GM18502 (cell line): Measurements from ENCODE around the gene GADD45B.
A peak's percentile ranks its signal among the peaks of the same experiment; 100 is the strongest.
"Not testable (repeated sequence)": the region's sequence is repeated elsewhere in the genome, so short reads cannot be mapped to it uniquely, and the experiment has no call there.

ENCODE experiments used
- ATAC-seq: cut with Tn5 transposase; IDR thresholded peaks from one replicate; pipeline ENCODE4 v1.9.1; 2021; ENCODE audit warnings: mild to moderate bottlenecking; ENCODE audit not compliant: unreplicated experiment, poor library complexity

Gene GADD45B

GRCh38 chr19:2463694-2464093, 12.2 kb upstream of the GADD45B start:
- not testable (repeated sequence) for ATAC-seq

DNA sequence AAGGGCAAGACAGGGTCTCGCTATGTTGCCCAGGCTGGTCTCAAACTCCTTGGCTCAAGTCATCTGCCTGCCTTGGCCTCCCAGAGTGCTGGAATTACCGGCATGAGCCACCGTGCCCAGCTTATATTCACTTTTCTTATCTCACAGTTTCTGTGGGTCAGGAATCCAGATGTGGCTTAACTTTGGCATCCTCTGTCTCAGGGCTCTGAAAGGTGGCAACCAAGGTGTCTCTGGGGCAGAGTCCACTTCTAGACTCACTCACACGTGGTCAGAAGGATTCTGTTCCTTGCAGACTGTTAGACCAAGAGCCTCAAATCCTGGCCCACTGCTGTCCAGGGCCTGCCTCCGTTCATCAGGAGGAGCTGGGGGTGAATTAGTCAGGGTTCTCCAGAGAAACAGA, 11.5 kb upstream of the GADD45B start:
- ATAC-seq: no peak

- no peak for ATAC-seq
Measured at GRCh38 chr19:2468596-2468995, 7.3 kb upstream of the GADD45B start.

GRCh38 chr19:2469102-2469914, 6.6 kb upstream of the GADD45B start:
- no peak for ATAC-seq

DNA sequence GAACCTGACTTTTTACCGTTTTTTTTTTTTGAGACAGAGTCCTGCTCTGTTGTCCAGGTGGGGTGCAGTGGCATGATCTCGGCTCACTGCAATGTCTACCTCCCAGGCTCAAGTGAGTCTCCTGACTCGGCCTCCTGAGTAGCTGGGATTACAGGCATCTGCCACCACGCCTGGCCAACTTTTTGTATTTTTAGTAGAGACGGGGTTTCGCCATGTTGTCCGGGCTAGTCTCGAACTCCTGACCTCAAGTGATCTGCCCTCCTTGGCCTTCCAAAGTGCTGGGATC, 6.1 kb upstream of the GADD45B start:
- not testable (repeated sequence) for ATAC-seq

DNA sequence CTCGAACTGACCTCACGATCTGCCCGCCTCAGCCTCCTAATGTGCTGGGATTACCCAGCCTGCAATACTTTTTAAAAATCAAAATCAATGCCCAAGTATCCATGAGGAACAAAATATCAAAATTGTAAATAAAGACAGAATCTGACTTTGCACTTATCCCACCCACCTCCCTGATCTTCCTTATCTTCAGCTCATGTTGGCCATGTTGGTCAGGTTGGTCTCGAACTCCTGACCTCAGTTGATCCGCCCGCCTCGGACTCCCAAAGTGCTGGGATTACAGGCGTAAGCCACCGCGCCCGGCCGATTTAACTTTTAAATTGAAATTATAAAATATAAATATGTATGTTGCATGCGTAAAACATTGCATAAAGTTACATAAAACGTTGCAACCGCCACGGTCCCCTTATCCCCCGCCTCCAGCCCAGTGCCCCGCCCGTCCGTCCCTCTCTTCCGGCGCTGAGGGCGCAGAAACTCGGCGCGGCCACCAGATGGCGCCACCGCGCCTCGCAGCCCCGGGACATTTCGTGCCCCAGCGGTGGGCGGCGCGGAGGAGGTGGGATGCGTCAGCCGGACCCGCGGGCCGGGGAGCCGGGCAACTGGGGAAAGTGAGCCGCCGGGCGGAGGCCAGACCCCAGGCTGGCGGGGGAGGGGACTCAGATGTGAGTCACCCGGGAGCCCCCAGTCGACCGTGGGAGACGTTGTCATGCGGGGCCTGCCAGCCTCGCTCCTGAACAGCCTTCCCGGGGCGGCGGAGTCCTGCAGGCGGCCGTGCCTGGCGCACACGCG, 1.5 kb upstream of the GADD45B start:
- ATAC-seq: peak; percentile 36

- ATAC-seq: peak; percentile 7
Measured at GRCh38 chr19:2475018-2475701, 767 bp upstream of the GADD45B start.

DNA sequence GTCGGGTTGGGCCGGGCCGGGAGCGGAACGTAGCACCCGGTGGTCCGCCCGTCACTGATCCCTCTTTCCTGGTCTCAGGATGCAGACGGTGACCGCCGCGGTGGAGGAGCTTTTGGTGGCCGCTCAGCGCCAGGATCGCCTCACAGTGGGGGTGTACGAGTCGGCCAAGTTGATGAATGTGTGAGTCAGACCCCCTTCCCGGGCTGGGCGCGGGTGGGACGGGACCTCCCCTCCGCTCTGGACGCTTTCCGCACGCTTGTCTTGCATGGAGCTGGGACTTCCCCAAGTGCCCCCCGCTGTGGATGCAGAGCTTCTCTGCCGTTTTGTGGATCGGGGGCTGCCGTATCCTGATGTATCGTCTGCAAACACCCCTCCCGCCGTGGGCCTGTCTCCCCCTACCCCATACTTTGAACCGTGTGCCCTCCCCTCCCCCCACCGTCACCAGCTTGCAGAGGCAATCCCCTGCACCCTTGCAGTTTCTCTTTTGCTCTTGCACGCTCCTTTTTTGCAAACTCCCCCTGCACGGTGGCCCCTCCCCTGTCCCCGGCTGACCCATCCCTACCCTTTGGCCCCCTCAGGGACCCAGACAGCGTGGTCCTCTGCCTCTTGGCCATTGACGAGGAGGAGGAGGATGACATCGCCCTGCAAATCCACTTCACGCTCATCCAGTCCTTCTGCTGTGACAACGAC, 669 bp downstream of the GADD45B start:
- ATAC-seq: peak; percentile 1

- ATAC-seq: no peak
Measured at GRCh38 chr19:2477141-2477710, 1.3 kb downstream of the GADD45B start.

- no peak for ATAC-seq
Measured at GRCh38 chr19:2477732-2478191, 1.8 kb downstream of the GADD45B start.

DNA sequence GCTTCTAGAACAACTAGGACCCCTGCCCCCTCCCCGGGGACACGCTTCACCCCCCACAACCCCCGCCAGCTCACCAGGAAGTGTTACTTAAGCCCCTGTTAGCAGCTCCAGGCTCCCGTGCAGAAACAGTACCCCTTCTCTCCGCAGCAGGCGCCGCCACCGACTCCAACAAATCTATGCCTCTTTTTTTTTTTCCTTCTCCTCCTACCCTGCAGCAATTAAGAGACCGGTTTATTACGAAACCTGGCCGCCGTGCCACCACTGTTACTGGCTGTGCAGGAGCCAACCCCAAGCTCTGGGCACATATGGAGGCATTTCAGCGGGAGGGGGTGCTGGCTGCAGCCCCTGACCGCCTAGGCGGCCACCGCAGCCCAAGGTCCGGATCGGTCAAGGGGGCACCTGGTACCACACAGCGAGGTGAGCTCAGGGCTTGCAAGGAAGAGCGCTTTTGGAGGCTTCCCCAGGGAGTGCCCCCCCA, 2.4 kb downstream of the GADD45B start:
- no peak for ATAC-seq

- no peak for ATAC-seq
Measured at GRCh38 chr19:2478756-2479555, 3.0 kb downstream of the GADD45B start.

GRCh38 chr19:2479556-2480194, 3.7 kb downstream of the GADD45B start:
- no peak for ATAC-seq

- no peak for ATAC-seq
Measured at GRCh38 chr19:2481466-2481865, 5.5 kb downstream of the GADD45B start.

- ATAC-seq: no peak
Measured at GRCh38 chr19:2482354-2483038, 6.6 kb downstream of the GADD45B start.

DNA sequence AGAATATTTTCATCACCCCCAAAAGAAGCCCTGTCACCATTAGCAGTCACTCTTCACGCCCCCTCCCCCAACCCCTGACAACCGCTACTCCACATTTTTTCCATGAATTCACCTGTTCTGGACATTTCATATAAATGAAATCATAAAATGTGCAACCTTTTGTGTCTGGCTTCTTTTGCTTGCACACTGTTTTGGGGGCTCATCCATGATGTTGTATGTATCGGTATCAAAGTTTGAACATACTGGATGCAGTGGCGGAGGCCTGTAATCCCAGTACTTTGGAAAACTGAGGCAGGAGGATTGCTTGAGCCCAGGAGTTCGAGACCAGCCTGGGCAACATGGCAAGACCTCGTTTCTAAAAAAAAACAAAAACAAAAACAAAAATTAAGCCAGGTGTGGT, 7.2 kb downstream of the GADD45B start:
- ATAC-seq: no peak

DNA sequence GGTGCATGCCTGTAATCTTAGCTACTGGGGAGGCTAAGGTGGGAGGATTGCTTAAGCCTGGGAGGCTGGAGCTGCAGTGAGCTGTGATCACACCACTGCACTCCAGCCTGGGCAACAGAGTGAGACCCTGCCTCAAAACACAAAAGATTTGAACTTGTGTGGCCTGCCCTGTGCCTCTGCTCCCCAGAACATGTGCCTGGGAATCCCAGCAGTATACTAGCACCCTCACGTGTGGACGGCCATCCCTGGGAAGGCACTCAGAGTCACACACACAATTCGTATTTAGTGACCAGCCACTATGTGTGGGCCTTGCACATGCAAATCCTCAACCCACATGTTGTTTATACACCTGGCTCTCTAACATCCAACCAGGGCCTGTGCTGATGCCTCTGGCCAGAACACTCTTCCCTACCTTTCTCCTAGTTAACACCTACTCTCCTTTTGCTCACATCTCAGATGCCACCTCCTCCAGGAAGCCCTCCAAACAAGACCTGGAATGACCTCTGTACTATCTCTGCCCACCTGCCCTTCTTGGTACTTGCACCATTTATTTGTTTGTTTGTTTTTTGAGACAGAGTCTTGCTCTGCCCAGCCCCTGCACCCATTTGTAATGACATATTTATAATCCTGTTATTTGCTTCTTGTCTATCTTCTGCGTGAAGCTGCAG, 7.7 kb downstream of the GADD45B start:
- ATAC-seq: no peak
